Esophagus squamous epithelium (tissue), 4 donors: Measurements from ENCODE around the gene USP53.

Source experiments
- POLR2A ChIP-seq, 4 donors: fragments of 450-650 bp; IDR thresholded peaks; one replicate each; pipeline ENCODE4 v1.6.1; 2017; ENCODE audit warnings: antibody characterized with exemption in 4 of 4, mild to moderate bottlenecking in 4 of 4, moderate library complexity in 3 of 4
- TF ChIP-seq, protein P1 (sequence below), 6 experiments: fragments of 450-650 bp in 4 of 6; fragments of 200-600 bp in 2 of 6; sonication (generic) in 2 of 6; IDR thresholded peaks; one replicate each; pipeline ENCODE4 v1.5.1; 2016 to 2019; ENCODE audit warnings: antibody characterized with exemption in 6 of 6, mild to moderate bottlenecking in 4 of 6, moderate library complexity in 4 of 6

- no peak for TF ChIP-seq POLR2A (IDR thresholded peaks at IDR 0.05)
- TF ChIP-seq, protein P1, sequence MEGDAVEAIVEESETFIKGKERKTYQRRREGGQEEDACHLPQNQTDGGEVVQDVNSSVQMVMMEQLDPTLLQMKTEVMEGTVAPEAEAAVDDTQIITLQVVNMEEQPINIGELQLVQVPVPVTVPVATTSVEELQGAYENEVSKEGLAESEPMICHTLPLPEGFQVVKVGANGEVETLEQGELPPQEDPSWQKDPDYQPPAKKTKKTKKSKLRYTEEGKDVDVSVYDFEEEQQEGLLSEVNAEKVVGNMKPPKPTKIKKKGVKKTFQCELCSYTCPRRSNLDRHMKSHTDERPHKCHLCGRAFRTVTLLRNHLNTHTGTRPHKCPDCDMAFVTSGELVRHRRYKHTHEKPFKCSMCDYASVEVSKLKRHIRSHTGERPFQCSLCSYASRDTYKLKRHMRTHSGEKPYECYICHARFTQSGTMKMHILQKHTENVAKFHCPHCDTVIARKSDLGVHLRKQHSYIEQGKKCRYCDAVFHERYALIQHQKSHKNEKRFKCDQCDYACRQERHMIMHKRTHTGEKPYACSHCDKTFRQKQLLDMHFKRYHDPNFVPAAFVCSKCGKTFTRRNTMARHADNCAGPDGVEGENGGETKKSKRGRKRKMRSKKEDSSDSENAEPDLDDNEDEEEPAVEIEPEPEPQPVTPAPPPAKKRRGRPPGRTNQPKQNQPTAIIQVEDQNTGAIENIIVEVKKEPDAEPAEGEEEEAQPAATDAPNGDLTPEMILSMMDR (IDR thresholded peaks at IDR 0.05) = no peak
These were observed 52.2 kb downstream of the USP53 start for GRCh38 chr4:119264743-119265142.
